Endothelial cell (in vitro differentiated cells): Measurements from ENCODE around the gene REPS2. TPM values are rescaled to one million over a fixed set of nuclear protein-coding genes. Genes with fewer than 3 reads are reported as not detected.

Experiments
- DNase-seq: peaks from one replicate; pipeline ENCODE4 v3.0.0; 2021; ENCODE audit warnings: low spot score
- H3K27ac Mint-ChIP-seq: one replicate; pipeline ENCODE4 v1.8.0; 2021; ENCODE audit warnings: mixed read lengths, inconsistent platforms; ENCODE audit not compliant: unreplicated experiment
- H3K27me3 Mint-ChIP-seq: one replicate; pipeline ENCODE4 v1.8.0; 2021; ENCODE audit warnings: mild to moderate bottlenecking, moderate library complexity, mixed read lengths, inconsistent platforms; ENCODE audit not compliant: unreplicated experiment
- H3K36me3 Mint-ChIP-seq: one replicate; pipeline ENCODE4 v1.8.0; 2021; ENCODE audit warnings: mild to moderate bottlenecking, low read depth, mixed read lengths, inconsistent platforms; ENCODE audit not compliant: unreplicated experiment
- H3K4me1 Mint-ChIP-seq: one replicate; pipeline ENCODE4 v1.8.0; 2021; ENCODE audit warnings: mild to moderate bottlenecking, mixed read lengths, inconsistent platforms; ENCODE audit not compliant: unreplicated experiment
- H3K4me3 Mint-ChIP-seq: one replicate; pipeline ENCODE4 v1.8.0; 2021; ENCODE audit warnings: mild to moderate bottlenecking, mixed read lengths, inconsistent platforms; ENCODE audit not compliant: unreplicated experiment
- H3K9me3 Mint-ChIP-seq: one replicate; pipeline ENCODE4 v1.8.0; 2021; ENCODE audit warnings: mixed read lengths, inconsistent platforms; ENCODE audit not compliant: unreplicated experiment
- CTCF ChIP-seq: fragments of 200-600 bp; sonication (generic); IDR thresholded peaks from one replicate; pipeline ENCODE4 v1.5.0; 2021; ENCODE audit warnings: antibody characterized with exemption; ENCODE audit not compliant: unreplicated experiment
- total RNA-seq: library from RNA; stranded (reverse); fragmentation: NEBNext Ultra II Directional; extraction: Animal tissue kit (Norgen Biotek cat#: 25700); gene quantifications from one replicate; pipeline ENCODE4 v1.2.1, GENCODE V29; 2021; ENCODE audit not compliant: unreplicated experiment

The REPS2 gene
- total RNA-seq, 1 donor from 2014 or later = 10.6 TPM

DNA sequence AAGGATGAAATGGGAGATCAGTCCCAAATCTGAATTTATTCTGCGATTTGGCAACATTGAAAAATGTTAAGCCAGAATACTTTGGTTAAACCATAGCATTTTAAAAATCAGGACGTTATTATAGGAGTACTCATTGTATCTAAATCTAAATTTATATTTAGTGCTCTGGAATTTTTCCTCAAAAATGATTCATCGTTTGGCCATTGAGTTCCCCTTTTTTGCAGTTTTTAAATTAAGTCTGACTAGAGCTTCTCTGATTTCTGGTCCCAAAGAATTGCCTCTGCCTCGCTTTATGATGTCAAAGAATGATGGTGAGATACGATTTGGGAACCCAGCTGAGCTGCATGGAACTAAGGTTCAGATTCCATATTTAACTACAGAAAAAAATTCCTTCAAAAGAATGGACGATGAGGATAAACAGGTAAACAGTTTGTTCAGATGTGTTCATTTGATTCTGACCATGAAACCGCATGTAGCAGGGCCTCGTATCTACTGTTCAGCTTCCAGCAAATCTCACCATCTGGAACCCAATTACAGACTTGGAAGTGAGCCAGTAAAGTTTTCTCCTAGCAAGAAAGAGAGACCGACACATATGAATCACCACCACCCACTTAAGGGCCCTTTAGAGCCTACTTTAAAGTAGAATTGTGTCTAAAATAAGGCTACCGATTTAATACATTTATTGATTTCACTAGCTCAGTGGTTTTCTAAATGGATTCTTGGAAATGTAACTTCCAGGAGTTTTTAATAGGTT lies 75.6 kb downstream of the REPS2 start:
- Mint-ChIP-seq H3K27me3 (no peaks in the 10 kb centered on the region), H3K4me1 (peaks cover 4% of the 10 kb centered on the region), H3K36me3 (no peaks in the 10 kb centered on the region), H3K9me3 (no peaks in the 10 kb centered on the region), H3K27ac (no peak overlapping the region), H3K4me3 (no peak overlapping the region)
- no peak for TF ChIP-seq CTCF
- DNase-seq = no peak

DNA sequence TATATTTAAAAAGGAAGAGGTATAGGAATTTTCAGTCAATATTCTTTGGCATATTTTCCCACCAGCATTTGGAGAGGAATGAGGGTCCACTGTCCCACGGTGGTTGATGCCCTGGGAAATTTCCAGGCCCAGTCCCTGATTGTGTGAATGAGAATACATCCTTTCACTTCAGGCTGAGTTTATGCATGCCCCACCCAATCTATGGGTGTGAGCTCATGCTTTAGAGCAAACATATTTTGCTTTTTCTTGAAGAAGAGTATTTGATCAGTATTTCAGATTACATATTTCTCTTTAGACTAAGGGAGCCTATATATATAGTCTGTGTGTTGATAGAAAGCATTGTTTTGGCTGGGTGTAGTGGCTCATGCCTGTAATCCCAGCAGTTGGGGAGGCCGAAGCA lies 77.2 kb downstream of the REPS2 start:
- Mint-ChIP-seq H3K4me3 (no peak overlapping the region), H3K27me3 (no peaks in the 10 kb centered on the region), H3K27ac (no peak overlapping the region), H3K4me1 (peaks cover 4% of the 10 kb centered on the region), H3K36me3 (no peaks in the 10 kb centered on the region), H3K9me3 (no peaks in the 10 kb centered on the region)
- TF ChIP-seq CTCF = no peak
- DNase-seq = no peak

- Mint-ChIP-seq H3K27me3 (no peaks in the 10 kb centered on the region), H3K27ac (no peak overlapping the region), H3K36me3 (no peaks in the 10 kb centered on the region), H3K4me3 (no peak overlapping the region), H3K9me3 (no peaks in the 10 kb centered on the region), H3K4me1 (peaks cover 4% of the 10 kb centered on the region)
- DNase-seq = no peak
- no peak for TF ChIP-seq CTCF
Observed at GRCh38 chrX:17024886-17025285, 78.4 kb downstream of the REPS2 start.

DNA sequence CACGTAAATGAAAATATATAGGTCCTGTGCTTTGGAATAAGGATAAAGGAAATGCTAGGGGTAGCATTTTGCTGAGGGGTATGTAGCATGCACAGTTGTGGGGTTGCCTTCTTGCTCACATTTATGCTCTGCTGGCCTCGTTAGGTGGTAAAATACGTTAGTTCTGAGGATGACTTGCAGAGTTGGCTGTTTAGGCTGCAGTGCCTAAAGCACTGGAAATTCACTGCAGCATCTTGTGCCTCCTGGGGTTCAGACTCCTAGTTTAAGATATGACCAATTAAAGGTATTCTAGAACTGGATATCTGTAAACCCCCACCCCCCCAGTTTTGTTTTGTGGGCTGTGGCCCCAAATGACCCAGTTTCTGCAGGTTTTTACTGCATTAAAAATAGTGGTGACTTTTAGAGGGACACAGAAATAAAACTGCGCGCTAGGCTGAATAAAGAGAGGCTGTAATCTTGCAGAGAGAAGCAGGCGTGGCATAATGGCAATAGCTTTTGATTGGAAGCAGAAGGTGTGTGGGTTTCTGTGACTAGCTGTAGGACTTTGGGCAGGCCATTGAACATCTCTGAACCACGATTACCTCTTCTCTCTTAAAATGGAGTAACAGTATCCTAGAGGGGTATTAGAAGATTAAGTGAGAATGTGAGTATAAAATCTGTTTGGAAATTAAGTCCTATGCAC lies 79.3 kb downstream of the REPS2 start:
- H3K36me3 Mint-ChIP-seq = no peaks in the 10 kb centered on the region
- peaks cover 4% of the 10 kb centered on the region for H3K4me1 Mint-ChIP-seq
- no peak overlapping the region for H3K27ac Mint-ChIP-seq
- no peak overlapping the region for H3K4me3 Mint-ChIP-seq
- no peaks in the 10 kb centered on the region for H3K27me3 Mint-ChIP-seq
- no peak for DNase-seq
- no peak for TF ChIP-seq CTCF
- H3K9me3 Mint-ChIP-seq = no peaks in the 10 kb centered on the region

DNA sequence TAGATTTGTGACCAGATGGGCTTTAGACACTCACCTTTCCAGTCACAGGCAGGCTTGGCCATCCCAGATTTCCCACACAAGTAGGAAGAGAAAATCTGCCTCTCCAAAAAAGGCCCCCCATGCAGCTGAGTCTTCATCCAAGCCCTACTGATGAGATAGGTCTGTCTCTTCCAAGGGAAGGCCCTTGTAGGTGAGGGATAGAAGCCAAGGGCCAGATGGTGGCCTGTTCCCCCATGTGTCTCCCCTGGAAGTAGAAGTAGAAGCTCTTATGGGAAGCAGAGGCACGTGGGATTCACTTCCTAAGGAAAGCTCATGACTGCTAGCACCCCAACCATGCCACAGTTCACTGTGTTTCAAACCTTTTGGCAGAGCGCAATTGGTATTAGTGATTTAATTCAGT lies 81.5 kb downstream of the REPS2 start:
- Mint-ChIP-seq H3K4me3 (no peak overlapping the region), H3K27ac (no peak overlapping the region), H3K36me3 (no peaks in the 10 kb centered on the region), H3K4me1 (peaks cover 4% of the 10 kb centered on the region), H3K9me3 (no peaks in the 10 kb centered on the region), H3K27me3 (no peaks in the 10 kb centered on the region)
- TF ChIP-seq CTCF = no peak
- no peak for DNase-seq
